GM21529 (cell line): ENCODE measurements around the gene POLG.
"Not testable (repeated sequence)": the region's sequence is repeated elsewhere in the genome, so short reads cannot be mapped to it uniquely, and the experiment has no call there.

Experiments
- ATAC-seq: cut with Tn5 transposase; IDR thresholded peaks from one replicate; pipeline ENCODE4 v1.9.1; 2021; ENCODE audit not compliant: unreplicated experiment

POLG gene

GRCh38 chr15:89291934-89292438, 42.6 kb downstream of the POLG start:
- ATAC-seq = no peak

GRCh38 chr15:89283201-89283600, 51.4 kb downstream of the POLG start:
- ATAC-seq = no peak

- no peak for ATAC-seq
Observed at GRCh38 chr15:89282631-89283030, 52.0 kb downstream of the POLG start.

- no peak for ATAC-seq
Observed at GRCh38 chr15:89278307-89278706, 56.3 kb downstream of the POLG start.

GRCh38 chr15:89277281-89277680, 57.3 kb downstream of the POLG start:
- not testable (repeated sequence) for ATAC-seq
